ENCODE data around the gene SRRM3.
"Not testable (repeated sequence)": the region's sequence is repeated elsewhere in the genome, so short reads cannot be mapped to it uniquely, and the experiment has no call there.

SRRM3 gene

DNA sequence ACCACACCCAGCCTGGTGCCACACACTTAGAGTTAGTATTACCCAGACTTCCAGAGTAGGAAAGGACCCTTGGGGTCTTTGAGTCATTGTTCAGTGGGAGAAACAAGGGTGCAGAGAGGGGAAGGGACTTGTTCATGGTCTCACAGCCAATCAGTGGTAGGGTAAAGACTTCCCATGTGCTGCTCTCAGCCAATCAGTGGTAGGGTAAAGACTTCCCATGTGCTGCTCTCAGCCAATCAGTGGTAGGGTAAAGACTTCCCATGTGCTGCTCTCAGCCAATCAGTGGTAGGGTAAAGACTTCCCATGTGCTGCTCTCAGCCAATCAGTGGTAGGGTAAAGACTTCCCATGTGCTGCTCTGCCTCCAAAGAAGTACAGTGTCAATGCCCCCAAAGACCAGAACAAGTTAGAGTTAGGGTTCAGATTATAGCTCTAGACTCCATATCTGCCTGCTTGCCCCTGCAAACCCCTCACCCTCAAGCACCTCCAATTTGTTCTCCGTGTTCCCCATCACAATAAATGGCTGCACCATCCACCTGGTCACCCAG, 25.3 kb downstream of the SRRM3 start:
- H3K36me3 ChIP-seq (replicated peaks); H3K9me3 ChIP-seq; in situ Hi-C loops (cut with MboI; ENCODE audit: low sequenced_read_pairs); H3K27me3 ChIP-seq (ENCODE audit: low read depth); DNase-seq (ENCODE audit: low spot score in 2 of 2); H3K4me3 ChIP-seq; H3K4me1 ChIP-seq: not testable (repeated sequence)

DNA sequence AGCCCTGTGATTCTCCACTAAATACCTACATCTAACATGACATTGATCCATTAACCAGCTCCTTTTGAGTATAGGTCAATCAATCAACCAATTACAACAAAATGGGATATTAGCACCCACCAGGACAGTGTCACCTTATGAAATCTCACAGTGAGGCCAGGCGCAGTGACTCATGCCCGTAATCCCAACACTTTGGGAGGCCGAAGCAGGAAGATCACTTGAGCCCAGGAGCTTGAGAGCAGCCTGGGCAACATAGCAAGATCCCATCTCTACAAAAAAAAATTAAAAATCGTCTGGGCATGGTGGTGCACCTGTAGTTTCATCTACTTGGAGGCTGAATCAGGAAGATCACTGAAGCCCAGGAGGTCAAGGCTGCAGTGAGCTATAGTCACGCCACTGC, 28.5 kb downstream of the SRRM3 start:
- DNase-seq (ENCODE audit: low spot score in 2 of 2), result no peak
- H3K4me3 ChIP-seq, result no peak overlapping the region
- in situ Hi-C loops (cut with MboI; ENCODE audit: low sequenced_read_pairs), result no loop called here
- peaks cover 10% of the 10 kb centered on the region for H3K4me1 ChIP-seq
- H3K9me3 ChIP-seq, result no peaks in the 10 kb centered on the region
- no peaks in the 10 kb centered on the region for H3K36me3 ChIP-seq (replicated peaks)
- no peaks in the 10 kb centered on the region; the same call in 1 of the 2 replicates for H3K27me3 ChIP-seq (ENCODE audit: low read depth)

DNA sequence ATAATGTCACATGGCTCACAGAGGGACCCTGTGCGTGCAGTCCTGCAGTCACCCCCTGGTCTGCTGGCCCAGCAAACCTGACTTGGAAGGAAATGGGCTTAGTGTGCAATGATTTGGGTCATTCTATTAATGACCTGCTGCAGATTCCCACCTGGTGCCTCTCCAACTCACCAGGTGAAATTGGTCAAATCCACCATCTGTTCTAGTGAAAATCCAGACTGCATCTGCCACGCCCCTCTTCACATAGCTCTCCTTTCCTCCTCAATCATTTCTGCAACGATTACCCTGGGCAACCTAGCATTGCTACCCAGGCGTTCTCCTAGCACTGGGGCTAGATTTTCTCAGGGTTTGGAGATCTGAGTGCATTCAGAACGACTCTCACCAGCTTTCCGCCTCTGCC, 29.4 kb downstream of the SRRM3 start:
- H3K4me1 ChIP-seq, result peaks cover 10% of the 10 kb centered on the region
- in situ Hi-C loops (cut with MboI; ENCODE audit: low sequenced_read_pairs), result no loop called here
- no peaks in the 10 kb centered on the region for H3K9me3 ChIP-seq
- DNase-seq (ENCODE audit: low spot score in 2 of 2), result no peak
- no peaks in the 10 kb centered on the region; the same call in 1 of the 2 replicates for H3K27me3 ChIP-seq (ENCODE audit: low read depth)
- no peak overlapping the region for H3K4me3 ChIP-seq
- no peaks in the 10 kb centered on the region for H3K36me3 ChIP-seq (replicated peaks)

DNA sequence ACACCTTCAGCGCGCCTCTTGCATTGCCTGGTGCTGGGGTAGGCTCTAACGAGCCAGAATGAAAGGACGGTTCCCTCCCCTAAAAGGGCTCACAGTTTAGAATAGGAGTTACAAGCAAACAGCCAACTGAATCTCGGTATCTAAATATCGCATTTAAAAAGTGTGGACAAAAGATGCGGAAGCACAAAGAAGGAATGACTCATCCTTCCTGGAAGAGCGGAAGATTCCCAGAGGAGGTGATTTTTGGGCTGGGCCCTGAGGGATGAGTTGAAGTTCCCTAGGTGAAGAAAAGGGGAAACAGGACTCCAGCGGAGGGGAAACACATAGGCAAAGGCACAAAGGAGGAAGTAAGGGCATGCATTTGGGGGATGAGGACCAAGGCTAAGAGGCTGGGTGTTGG, 29.9 kb downstream of the SRRM3 start:
- Histone ChIP-seq H3K27me3 (ENCODE audit: low read depth) (no peaks in the 10 kb centered on the region; the same call in 1 of the 2 replicates), H3K4me1 (peaks cover 10% of the 10 kb centered on the region), H3K4me3 (no peak overlapping the region), H3K36me3 (replicated peaks) (no peaks in the 10 kb centered on the region), H3K9me3 (no peaks in the 10 kb centered on the region)
- no peak for DNase-seq (ENCODE audit: low spot score in 2 of 2)
- in situ Hi-C loops (cut with MboI; ENCODE audit: low sequenced_read_pairs), result no loop called here

DNA sequence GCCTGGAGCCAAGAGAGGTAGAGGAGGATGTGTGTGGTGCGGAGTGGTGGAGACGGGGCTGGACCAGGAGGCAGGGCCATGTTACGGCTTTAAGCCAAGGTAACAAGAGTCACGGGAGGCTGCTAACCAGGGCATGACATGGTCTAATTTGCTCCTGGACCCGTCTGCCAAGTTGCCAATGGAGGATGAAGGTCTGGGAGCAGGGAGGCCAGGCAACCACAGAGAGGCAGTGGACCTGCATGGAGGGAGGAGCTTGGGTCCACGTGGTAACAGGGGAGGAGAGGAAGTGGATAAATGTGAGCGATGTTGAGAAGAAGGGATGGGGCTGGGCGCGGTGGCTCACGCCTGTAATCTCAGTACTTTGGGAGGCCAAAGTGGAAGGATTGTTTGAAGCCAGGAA, 31.0 kb downstream of the SRRM3 start:
- Histone ChIP-seq H3K4me3 (no peak overlapping the region), H3K27me3 (ENCODE audit: low read depth) (no peaks in the 10 kb centered on the region; the same call in 1 of the 2 replicates), H3K9me3 (no peaks in the 10 kb centered on the region), H3K36me3 (replicated peaks) (no peaks in the 10 kb centered on the region), H3K4me1 (peaks cover 10% of the 10 kb centered on the region)
- in situ Hi-C loops (cut with MboI; ENCODE audit: low sequenced_read_pairs), result no loop called here
- no peak for DNase-seq (ENCODE audit: low spot score in 2 of 2)

DNA sequence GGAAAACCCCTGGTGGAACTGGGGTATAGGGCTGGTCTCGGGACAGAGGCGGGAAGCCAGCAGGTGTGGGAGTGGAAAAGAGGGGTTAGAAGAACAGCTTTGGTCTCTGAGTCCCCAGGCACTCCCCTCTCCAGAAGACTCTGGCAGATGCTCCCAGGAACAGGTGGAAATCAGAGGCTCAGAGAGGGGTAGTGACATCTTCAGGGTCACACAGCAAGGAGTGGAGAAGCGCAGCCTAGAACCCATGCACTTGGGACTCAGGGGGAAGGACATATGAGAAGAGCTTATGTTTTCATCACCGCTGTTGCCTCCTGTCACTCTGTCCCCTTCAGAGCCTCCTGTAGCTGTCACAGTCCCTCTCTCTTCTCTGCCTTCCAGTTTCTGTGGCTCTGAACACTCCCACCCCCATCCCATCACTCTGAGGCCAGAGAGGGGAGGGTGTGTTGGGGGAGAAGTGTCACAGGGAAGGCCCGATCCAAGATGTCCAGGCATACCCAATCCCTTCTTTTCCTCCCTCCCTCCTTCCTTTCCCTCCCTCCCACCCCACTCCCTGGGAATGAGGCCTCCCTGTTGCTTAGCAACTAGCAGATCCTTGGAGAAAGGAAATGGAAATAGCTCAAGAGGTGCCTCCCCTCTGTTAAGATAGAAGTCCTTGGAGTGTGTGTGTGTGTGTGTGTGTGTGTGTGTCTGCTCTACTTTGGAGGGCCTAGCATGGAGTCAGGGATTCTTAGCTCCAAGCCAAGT, 32.0 kb downstream of the SRRM3 start:
- H3K4me1 ChIP-seq, result peaks cover 10% of the 10 kb centered on the region
- no peaks in the 10 kb centered on the region; the same call in 1 of the 2 replicates for H3K27me3 ChIP-seq (ENCODE audit: low read depth)
- H3K4me3 ChIP-seq, result no peak overlapping the region
- DNase-seq (ENCODE audit: low spot score in 2 of 2), result peak; percentile 46
- in situ Hi-C loops (cut with MboI; ENCODE audit: low sequenced_read_pairs), result no loop called here
- H3K36me3 ChIP-seq (replicated peaks), result no peaks in the 10 kb centered on the region
- H3K9me3 ChIP-seq, result no peaks in the 10 kb centered on the region

DNA sequence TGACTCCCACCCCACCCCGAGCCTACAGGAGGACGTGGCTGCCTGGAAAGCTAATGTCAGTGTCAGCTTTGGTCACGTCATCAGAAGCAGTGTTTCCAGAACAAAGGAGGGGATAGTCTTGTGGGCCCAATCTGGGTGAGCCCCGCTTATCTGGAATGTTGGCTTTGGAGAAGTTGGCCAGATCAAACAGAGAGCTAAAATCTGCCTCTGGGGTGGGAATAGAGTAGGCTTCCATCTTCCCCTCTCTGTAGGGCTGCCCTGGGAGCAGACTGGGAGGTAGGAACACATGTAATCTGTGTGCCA, 32.5 kb downstream of the SRRM3 start:
- Histone ChIP-seq H3K9me3 (no peaks in the 10 kb centered on the region), H3K27me3 (ENCODE audit: low read depth) (no peaks in the 10 kb centered on the region; the same call in 1 of the 2 replicates), H3K36me3 (replicated peaks) (no peaks in the 10 kb centered on the region), H3K4me3 (no peak overlapping the region), H3K4me1 (peaks cover 10% of the 10 kb centered on the region)
- in situ Hi-C loops (cut with MboI; ENCODE audit: low sequenced_read_pairs), result no loop called here
- DNase-seq (ENCODE audit: low spot score in 2 of 2), result no peak

DNA sequence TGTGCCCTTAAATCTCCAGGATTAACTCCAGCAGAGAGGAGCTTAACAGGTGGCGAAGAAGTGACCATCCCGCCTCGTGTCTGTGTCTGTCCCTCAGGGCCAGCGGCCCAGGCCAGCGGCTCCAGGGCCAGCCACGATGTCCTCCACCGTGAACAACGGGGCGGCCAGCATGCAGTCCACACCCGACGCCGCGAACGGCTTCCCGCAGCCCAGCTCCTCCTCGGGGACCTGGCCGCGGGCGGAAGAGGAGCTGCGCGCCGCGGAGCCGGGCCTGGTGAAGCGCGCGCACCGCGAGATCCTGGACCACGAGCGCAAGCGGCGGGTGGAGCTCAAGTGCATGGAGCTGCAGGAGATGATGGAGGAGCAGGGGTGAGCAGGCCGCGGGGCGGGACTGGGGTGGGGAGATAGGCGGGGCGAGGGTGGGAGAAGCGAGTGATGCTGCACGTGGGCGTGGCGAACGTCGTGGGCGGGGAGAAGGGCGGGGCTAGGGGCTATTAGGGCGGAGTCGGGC, 33.3 kb downstream of the SRRM3 start:
- no peaks in the 10 kb centered on the region; the same call in 1 of the 2 replicates for H3K27me3 ChIP-seq (ENCODE audit: low read depth)
- in situ Hi-C loops (cut with MboI; ENCODE audit: low sequenced_read_pairs), result no loop called here
- no peaks in the 10 kb centered on the region for H3K36me3 ChIP-seq (replicated peaks)
- peak; percentile 86 to 99 for DNase-seq (ENCODE audit: low spot score in 2 of 2)
- H3K4me3 ChIP-seq, result peak overlapping the region; percentile 21
- no peaks in the 10 kb centered on the region for H3K9me3 ChIP-seq
- H3K4me1 ChIP-seq, result peaks cover 10% of the 10 kb centered on the region

DNA sequence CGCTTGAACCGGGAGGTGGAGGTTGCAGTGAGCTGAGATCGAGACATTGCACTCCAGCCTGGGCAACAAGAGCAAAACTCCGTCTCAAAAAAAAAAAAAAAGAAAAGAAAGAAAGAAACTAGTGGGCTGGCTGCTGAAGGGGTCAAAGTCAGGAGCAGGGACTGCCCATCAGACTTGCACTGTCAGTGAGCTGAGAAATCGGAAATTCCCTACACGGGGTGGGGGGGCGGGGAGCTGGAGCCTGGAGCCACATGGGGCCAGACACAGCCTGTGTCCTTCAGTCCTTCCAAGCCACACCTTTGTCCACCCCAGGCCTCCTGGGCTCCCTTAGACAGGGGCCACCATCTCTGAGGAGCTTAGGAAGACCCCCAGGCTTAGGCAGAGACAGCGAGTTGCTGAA, 34.5 kb downstream of the SRRM3 start:
- Histone ChIP-seq H3K4me3 (no peak overlapping the region), H3K27me3 (ENCODE audit: low read depth) (no peaks in the 10 kb centered on the region), H3K36me3 (replicated peaks) (no peaks in the 10 kb centered on the region), H3K9me3 (no peaks in the 10 kb centered on the region; the same call in 1 of the 2 replicates), H3K4me1 (peaks cover 10% of the 10 kb centered on the region)
- in situ Hi-C loops (cut with MboI; ENCODE audit: low sequenced_read_pairs), result no loop called here
- DNase-seq (ENCODE audit: low spot score in 2 of 2), result no peak

DNA sequence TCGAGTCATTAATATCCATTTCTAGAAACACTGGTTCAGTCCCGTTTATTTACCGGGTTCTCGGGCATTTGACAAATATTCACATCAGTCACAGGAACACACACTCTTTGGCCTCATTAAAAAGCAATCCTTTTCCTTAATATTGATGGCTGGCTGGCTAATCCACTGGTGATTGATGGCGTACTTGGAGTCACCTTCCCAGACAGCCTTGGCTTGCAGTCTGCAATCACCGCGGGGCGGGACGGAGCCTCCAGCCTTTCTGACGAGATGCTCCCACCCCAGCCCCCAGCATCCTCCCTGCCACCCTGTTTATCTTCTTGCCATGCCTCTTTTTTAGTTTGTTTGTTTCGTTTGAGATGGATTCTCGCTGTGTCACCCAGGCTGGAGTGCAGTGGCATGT, 36.6 kb downstream of the SRRM3 start:
- Histone ChIP-seq H3K4me3 (no peak overlapping the region), H3K27me3 (ENCODE audit: low read depth) (no peaks in the 10 kb centered on the region), H3K9me3 (peaks cover 5% of the 10 kb centered on the region), H3K36me3 (replicated peaks) (no peaks in the 10 kb centered on the region), H3K4me1 (peaks cover 10% of the 10 kb centered on the region)
- no peak for DNase-seq (ENCODE audit: low spot score in 2 of 2)
- in situ Hi-C loops (cut with MboI; ENCODE audit: low sequenced_read_pairs), result no loop called here

DNA sequence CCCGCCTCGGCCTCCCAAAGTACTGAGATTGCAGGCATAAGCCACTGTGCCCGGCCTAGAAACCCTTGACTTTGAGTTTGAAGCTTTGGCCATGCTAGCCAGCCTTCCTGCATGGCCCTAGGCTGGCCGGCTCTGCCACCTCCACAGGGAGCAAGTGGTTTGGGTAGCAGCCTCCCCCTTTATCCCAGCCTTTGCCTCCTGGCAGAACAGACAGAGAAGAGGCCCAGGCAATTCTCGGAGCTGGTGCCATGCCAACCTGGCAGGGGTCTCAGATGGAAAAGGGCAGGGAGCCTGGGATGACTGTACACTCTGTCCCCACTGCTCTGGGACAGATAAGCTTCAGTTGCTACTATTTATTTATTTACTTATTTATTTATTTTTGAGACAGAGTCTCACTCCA, 39.4 kb downstream of the SRRM3 start:
- Histone ChIP-seq H3K36me3 (replicated peaks) (no peaks in the 10 kb centered on the region), H3K4me1 (no peaks in the 10 kb centered on the region), H3K27me3 (ENCODE audit: low read depth) (no peaks in the 10 kb centered on the region), H3K4me3 (no peak overlapping the region), H3K9me3 (peaks cover 5% of the 10 kb centered on the region)
- no peak for DNase-seq (ENCODE audit: low spot score in 2 of 2)
- in situ Hi-C loops (cut with MboI; ENCODE audit: low sequenced_read_pairs), result no loop called here

DNA sequence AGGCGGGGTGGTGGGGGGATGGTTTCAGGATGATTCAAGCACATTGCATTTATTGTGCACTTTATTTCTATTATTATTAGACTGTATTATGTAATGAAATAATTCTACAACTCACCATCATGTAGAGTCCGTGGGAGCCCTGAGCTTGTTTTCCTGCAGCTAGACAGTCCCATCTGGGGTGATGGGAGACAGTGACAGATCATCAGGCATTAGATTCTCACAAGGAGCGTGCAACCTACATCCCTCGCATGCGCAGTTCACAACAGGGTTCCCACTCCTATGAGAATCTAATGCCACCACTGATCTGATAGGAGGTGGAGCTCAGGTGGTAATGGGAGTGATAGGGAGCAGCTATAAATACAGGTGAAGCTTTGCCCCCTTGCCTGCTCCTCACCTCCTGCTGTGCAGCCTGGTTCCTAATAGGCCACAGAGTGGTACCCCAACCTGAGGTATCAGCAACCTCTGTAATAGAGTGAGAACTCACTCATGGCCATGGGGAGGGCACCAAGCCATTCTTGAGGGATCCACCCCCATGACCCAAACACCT, 40.9 kb downstream of the SRRM3 start:
- H3K27me3 ChIP-seq (ENCODE audit: low read depth); H3K4me3 ChIP-seq; DNase-seq (ENCODE audit: low spot score in 2 of 2); H3K36me3 ChIP-seq (replicated peaks); H3K9me3 ChIP-seq; H3K4me1 ChIP-seq; in situ Hi-C loops (cut with MboI; ENCODE audit: low sequenced_read_pairs): not testable (repeated sequence)

DNA sequence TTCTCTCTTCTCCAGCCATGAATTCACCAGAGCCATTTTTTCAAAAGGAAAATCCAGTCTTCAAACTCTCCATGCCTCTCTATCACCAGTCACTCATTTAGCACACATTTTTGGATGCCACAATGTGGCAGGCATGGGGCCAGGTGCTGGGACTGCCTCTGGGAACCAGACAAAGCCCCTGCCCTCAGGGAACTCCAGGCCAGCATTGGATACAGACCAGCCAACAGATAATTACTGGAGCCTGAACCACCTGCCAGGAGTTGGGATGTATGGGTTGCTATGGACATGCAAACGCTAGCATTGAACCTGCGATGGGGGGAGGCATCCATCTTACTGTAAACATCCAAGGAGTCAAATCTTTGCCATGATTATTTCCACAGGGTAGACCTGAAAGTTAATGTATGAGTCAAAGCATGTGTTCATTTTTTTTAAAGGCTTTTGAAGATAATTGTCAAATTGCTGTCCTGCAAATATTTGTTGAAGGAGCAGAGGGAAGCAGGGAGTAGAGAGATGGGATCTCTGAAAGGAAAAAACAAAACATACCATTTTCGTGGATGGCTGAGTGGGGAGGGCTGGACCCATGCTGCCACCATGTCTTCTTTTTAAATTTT, 43.2 kb downstream of the SRRM3 start:
- in situ Hi-C loops (cut with MboI; ENCODE audit: low sequenced_read_pairs), result no loop called here
- no peak for DNase-seq (ENCODE audit: low spot score in 2 of 2)

DNA sequence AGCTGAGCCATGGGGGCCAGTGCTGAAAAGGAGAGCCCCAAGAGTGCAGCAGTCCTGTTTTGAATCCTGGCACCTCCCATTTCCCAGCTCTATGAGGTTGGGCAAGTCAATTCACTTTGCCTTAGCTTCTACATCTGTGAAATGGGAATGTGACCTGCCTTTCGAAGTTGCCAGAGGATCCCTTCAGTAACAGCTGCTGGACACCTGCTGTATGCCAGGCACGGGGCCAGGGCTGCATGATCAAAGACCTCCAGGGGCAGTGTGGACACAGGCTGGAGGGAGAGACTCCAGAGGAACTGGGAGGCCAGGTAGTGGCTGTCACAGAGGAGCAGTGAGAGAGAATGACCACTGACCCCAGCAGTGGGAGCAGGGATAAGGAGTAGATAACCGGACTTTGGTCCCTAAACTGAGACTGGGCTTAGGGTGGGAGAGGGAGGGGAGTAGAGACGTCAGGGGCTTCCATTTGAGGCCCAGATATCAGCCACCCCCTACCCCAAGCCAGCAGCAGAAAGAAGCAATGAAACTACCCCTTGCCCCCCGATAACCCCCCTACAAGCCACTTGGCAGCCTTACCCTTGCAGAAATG, 45.2 kb downstream of the SRRM3 start:
- H3K4me3 ChIP-seq, result no peak overlapping the region
- no peaks in the 10 kb centered on the region for H3K36me3 ChIP-seq (replicated peaks)
- peaks cover 3% of the 10 kb centered on the region; the same call in 1 of the 2 replicates for H3K9me3 ChIP-seq
- no peaks in the 10 kb centered on the region for H3K27me3 ChIP-seq (ENCODE audit: low read depth)
- DNase-seq (ENCODE audit: low spot score in 2 of 2), result no peak
- H3K4me1 ChIP-seq, result no peaks in the 10 kb centered on the region
- in situ Hi-C loops (cut with MboI; ENCODE audit: low sequenced_read_pairs), result no loop called here

More for the DNA sequence above, 43.2 kb downstream of the SRRM3 start:
- H3K36me3 ChIP-seq (replicated peaks), result no peaks in the 10 kb centered on the region
- H3K27me3 ChIP-seq (ENCODE audit: low read depth), result no peaks in the 10 kb centered on the region
- H3K9me3 ChIP-seq, result peaks cover 5% of the 10 kb centered on the region
- H3K4me3 ChIP-seq, result no peak overlapping the region
- no peaks in the 10 kb centered on the region for H3K4me1 ChIP-seq
